Ovary (tissue), 9 donors: Measurements from ENCODE around the gene FLT3LG. TPM values are rescaled to one million over a fixed set of nuclear protein-coding genes. Genes with fewer than 3 reads are reported as not detected.
"Not testable (repeated sequence)": the region's sequence is repeated elsewhere in the genome, so short reads cannot be mapped to it uniquely, and the experiment has no call there.

Source experiments
- DNase-seq, 5 donors: peaks; one replicate each; pipeline ENCODE4 v3.0.0-alpha.2; 2019 to 2020
- H3K27ac ChIP-seq, 2 donors: fragments of 200-600 bp; one replicate each; pipeline versions ENCODE4 v1.5.1 to v1.8.0; 2019 to 2022
- H3K27me3 ChIP-seq: fragments of 200-600 bp; one replicate; pipeline ENCODE4 v1.8.0; 2022
- H3K36me3 ChIP-seq: fragments of 200-600 bp; sonication (generic); one replicate; pipeline ENCODE4 v1.5.1; 2019
- H3K4me1 ChIP-seq: one replicate; pipeline ENCODE4 v1.8.1; 2013; ENCODE audit warnings: mild to moderate bottlenecking, moderate library complexity; ENCODE audit not compliant: insufficient read depth
- H3K4me3 ChIP-seq: fragments of 200-600 bp; sonication (generic); one replicate; pipeline ENCODE4 v1.5.1; 2017
- H3K9me3 ChIP-seq, 2 donors: fragments of 200-600 bp in 1 of 2; sonication (generic) in 1 of 2; one replicate each; pipeline versions ENCODE4 v1.5.1 to v1.8.1; 2013 to 2019; ENCODE audit warnings: mild to moderate bottlenecking in 1 of 2, moderate library complexity in 1 of 2
- EP300 ChIP-seq: sonication (generic); formaldehyde crosslinking; IDR thresholded peaks from one replicate; pipeline ENCODE4 v1.6.1; 2017; ENCODE audit warnings: antibody characterized with exemption
- POLR2A ChIP-seq: fragments of 450-650 bp; IDR thresholded peaks from one replicate; pipeline ENCODE4 v1.6.1; 2017; ENCODE audit warnings: antibody characterized with exemption, mild to moderate bottlenecking, moderate library complexity
- WGBS, 3 donors: extraction: QIAGEN DNeasy Blood & Tissue Kit in 1 of 3; methylation state at CpG; one replicate each; pipeline versions ENCODE4 v1.1.5 to v1.1.7; 2013 to 2017; 5-methylcytosine and 5-hydroxymethylcytosine counted together
- intact Hi-C, 4 donors: fragments of 100-400 bp; cut with DNase I; formaldehyde crosslinking; loops; one replicate each; pipeline versions ENCODE4 v1.11.0 to v1.15.1; 2022 to 2023
- polyA plus RNA-seq, 2 donors: library from polyadenylated mRNA; stranded (reverse); fragments of 200-250 nt in 1 of 2; fragments of 350-450 nt in 1 of 2; fragmentation: Illumina TruSeq in 1 of 2; extraction: RNeasy Lipid Tissue Mini Kit (QIAGEN cat#74804) in 1 of 2; gene quantifications; one replicate each; pipeline ENCODE4 v1.2.3, GENCODE V29; 2013 to 2014
- total RNA-seq, 7 donors: library from RNA; depleted of rRNA in 2 of 7; stranded (reverse); fragments of >200 nt in 2 of 7; fragmentation: NEBNext Ultra II Directional in 3 of 7; extraction: Animal tissue kit (Norgen Biotek cat#: 25700) in 3 of 7; gene quantifications; one replicate each; pipeline versions ENCODE4 v1.1.0 to v1.2.4, GENCODE V29; 2016 to 2023
- TF ChIP-seq, protein P1 (sequence below), 3 donors: fragments of 450-650 bp in 2 of 3; fragments of 200-600 bp in 1 of 3; IDR thresholded peaks; one replicate each; pipeline versions ENCODE4 v1.5.1 to v1.8.0; 2016 to 2022; ENCODE audit warnings: antibody characterized with exemption in 3 of 3, mild to moderate bottlenecking in 1 of 3
- donor health status: DM: no; HTN: no; CAD: no; lungs with moderate emphysema.
- donor health status: DM: no; HTN: no; CAD: no.
- donor health status: Bipolar disorder and iron deficiency.
- donor health status: DM: yes; HTN: yes; CAD: no.
- donor health status: DM: no; HTN: no; CAD: no.
- donor health status: DM: yes; HTN: yes; CAD: no.

The FLT3LG gene
- total and polyA plus RNA-seq, 9 donors: 3.9 to 15.3 (median 12.2) TPM

DNA sequence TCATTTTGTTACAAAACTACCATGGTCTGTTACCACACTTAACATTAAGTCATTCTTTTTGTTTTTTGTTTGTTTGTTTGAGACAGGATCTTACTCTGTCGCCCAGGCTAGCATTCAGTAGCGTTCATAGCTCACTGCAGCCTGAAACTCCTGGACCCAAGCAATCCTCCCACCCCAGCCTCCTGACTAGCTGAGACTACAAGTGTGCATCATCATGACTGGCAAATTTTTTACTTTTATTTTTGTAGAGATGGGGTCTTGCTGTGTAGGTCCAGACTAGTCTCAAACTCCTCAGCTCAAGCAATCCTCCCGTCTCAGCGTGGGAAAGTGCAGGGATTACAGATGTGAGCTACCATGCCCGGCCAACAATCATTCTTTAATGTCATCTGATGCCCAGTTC, 17.7 kb upstream of the FLT3LG start:
- peak overlapping the region in 1 of 2 donors; percentile 21 for H3K27ac ChIP-seq
- no peaks in the 10 kb centered on the region for H3K4me1 ChIP-seq
- WGBS, 3 donors: 16 to 37% (median 25%) methylated on average over 5 of the region's 5 CpGs
- TF ChIP-seq EP300: no peak
- no peak for TF ChIP-seq POLR2A
- TF ChIP-seq, protein P1, sequence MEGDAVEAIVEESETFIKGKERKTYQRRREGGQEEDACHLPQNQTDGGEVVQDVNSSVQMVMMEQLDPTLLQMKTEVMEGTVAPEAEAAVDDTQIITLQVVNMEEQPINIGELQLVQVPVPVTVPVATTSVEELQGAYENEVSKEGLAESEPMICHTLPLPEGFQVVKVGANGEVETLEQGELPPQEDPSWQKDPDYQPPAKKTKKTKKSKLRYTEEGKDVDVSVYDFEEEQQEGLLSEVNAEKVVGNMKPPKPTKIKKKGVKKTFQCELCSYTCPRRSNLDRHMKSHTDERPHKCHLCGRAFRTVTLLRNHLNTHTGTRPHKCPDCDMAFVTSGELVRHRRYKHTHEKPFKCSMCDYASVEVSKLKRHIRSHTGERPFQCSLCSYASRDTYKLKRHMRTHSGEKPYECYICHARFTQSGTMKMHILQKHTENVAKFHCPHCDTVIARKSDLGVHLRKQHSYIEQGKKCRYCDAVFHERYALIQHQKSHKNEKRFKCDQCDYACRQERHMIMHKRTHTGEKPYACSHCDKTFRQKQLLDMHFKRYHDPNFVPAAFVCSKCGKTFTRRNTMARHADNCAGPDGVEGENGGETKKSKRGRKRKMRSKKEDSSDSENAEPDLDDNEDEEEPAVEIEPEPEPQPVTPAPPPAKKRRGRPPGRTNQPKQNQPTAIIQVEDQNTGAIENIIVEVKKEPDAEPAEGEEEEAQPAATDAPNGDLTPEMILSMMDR (IDR thresholded peaks at IDR 0.05): no peak
- no peaks in the 10 kb centered on the region for H3K27me3 ChIP-seq
- no peaks in the 10 kb centered on the region for H3K9me3 ChIP-seq
- intact Hi-C loops: no loop called here
- no peak for DNase-seq
- no peak overlapping the region for H3K4me3 ChIP-seq
- no peaks in the 10 kb centered on the region for H3K36me3 ChIP-seq

DNA sequence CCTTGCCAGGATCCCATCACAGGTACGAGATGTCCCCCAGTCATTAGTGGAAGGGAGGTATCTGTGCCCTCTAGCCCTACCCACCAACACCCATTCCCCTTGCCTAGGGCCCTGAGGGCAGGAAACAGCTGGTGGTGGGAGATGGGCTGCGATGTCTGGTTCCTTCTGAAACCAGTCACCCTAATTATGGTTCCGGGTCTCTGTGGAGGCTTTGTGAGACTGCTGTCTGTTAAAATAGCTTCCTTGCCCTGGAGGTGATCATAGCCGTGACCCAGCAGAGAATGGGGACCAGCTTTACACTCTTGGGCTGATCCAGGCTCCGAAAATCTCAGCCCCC, 15.5 kb upstream of the FLT3LG start:
- H3K4me3 ChIP-seq: no peak overlapping the region
- intact Hi-C loops: no loop called here
- DNase-seq: no peak
- H3K36me3 ChIP-seq: no peaks in the 10 kb centered on the region
- H3K4me1 ChIP-seq: no peaks in the 10 kb centered on the region
- H3K27me3 ChIP-seq: no peaks in the 10 kb centered on the region
- WGBS, 3 donors: 85 to 92% (median 88%) methylated on average over 5 of the region's 5 CpGs
- no peak overlapping the region for H3K27ac ChIP-seq
- no peaks in the 10 kb centered on the region for H3K9me3 ChIP-seq
- TF ChIP-seq EP300 (no peak), POLR2A (no peak)
- TF ChIP-seq, protein P1 (IDR thresholded peaks at IDR 0.05): no peak

DNA sequence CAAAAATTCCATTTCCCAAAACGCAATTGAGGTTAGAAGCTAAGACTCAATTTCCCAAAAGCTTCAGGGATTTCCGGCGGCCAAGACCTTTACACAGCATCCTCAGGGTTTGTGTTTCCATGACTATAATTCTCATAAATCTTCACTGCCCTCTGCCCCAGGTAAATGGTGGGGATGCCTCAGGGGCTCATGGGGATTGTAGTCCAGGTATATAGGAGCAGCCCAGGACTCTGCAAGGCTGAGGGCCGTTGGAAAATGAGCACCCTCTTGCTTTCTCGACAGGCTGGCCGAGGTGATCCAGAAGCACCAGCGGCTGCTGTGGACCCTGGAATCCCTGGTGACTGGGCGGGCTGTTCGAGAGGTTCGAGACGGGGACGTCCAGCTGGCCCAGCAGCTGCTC, 14.6 kb upstream of the FLT3LG start:
- 88 to 92% (median 89%) methylated on average over 12 of the region's 12 CpGs for WGBS, 3 donors
- Histone ChIP-seq H3K9me3 (no peaks in the 10 kb centered on the region), H3K36me3 (no peaks in the 10 kb centered on the region), H3K27me3 (no peaks in the 10 kb centered on the region), H3K27ac (no peak overlapping the region), H3K4me1 (no peaks in the 10 kb centered on the region), H3K4me3 (no peak overlapping the region)
- intact Hi-C loops: no loop called here
- no peak for DNase-seq
- TF ChIP-seq, protein P1 (IDR thresholded peaks at IDR 0.05): no peak
- no peak for TF ChIP-seq EP300
- TF ChIP-seq POLR2A: no peak

DNA sequence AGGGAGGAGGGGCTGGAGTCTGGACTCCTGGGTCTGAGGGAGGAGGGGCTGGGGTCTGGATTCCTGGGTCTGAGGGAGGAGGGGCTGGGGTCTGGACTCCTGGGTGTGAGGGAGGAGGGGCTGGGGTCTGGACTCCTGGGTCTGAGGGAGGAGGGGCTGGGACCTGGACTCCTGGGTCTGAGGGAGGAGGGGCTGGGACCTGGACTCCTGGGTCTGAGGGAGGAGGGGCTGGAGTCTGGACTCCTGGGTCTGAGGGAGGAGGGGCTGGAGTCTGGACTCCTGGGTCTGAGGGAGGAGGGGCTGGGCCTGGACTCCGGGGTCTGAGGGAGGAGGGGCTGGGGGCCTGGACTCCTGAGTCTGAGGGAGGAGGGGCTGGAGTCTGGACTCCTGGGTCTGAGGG, 12.9 kb upstream of the FLT3LG start:
- DNase-seq, H3K4me1 ChIP-seq, H3K4me3 ChIP-seq, H3K36me3 ChIP-seq, H3K27ac ChIP-seq, H3K9me3 ChIP-seq, intact Hi-C loops, H3K27me3 ChIP-seq: not testable (repeated sequence)
- WGBS, 3 donors: 0% methylated on average over 1 of the region's 1 CpG; no CpG with 5 or more reads in 2 of the 3 donors

- WGBS, 3 donors: 97% methylated on average over 34 to 37 of the region's 37 CpGs
- H3K36me3 ChIP-seq: no peaks in the 10 kb centered on the region
- intact Hi-C loops: no loop called here
- no peaks in the 10 kb centered on the region for H3K9me3 ChIP-seq
- H3K4me3 ChIP-seq: no peak overlapping the region
- no peaks in the 10 kb centered on the region for H3K4me1 ChIP-seq
- no peak for DNase-seq
- H3K27ac ChIP-seq: no peak overlapping the region
- H3K27me3 ChIP-seq: no peaks in the 10 kb centered on the region
- no peak for TF ChIP-seq EP300
- TF ChIP-seq POLR2A: no peak
- TF ChIP-seq, protein P1 (IDR thresholded peaks at IDR 0.05): no peak
These were observed 12.4 kb upstream of the FLT3LG start for GRCh38 chr19:49461656-49462055.
